Lung (tissue), 12 donors: Measurements from ENCODE around the gene CEP164. TPM values are rescaled to one million over a fixed set of nuclear protein-coding genes. Genes with fewer than 3 reads are reported as not detected.

Experiments
- ATAC-seq: fragments of 200-7000 bp; cut with Tn5 transposase; one replicate; pipeline ENCODE4 v1.9.1; 2020; ENCODE audit warnings: moderate number of reproducible peaks; ENCODE audit not compliant: insufficient read depth, low FRiP score
- DNase-seq, 3 donors: peaks; one replicate each; pipeline ENCODE4 v3.0.0-alpha.2; 2013 to 2017
- H3K27ac ChIP-seq, 2 donors: one replicate each; pipeline ENCODE4 v1.5.1; 2013; ENCODE audit warnings: mild to moderate bottlenecking in 2 of 2, moderate library complexity in 2 of 2, control low read depth in 1 of 2, inconsistent platforms in 1 of 2, low read depth in 1 of 2, low read length in 1 of 2
- H3K27me3 ChIP-seq, 3 donors: one replicate each; pipeline ENCODE4 v1.5.1; 2013; ENCODE audit warnings: low read length in 2 of 3; ENCODE audit not compliant: control insufficient read depth in 3 of 3, insufficient read depth in 3 of 3
- H3K36me3 ChIP-seq, 4 donors: one replicate each; pipeline ENCODE4 v1.5.1; 2013; ENCODE audit warnings: low read length in 4 of 4, mild to moderate bottlenecking in 1 of 4, moderate library complexity in 1 of 4; ENCODE audit not compliant: control insufficient read depth in 4 of 4, insufficient read depth in 4 of 4
- H3K4me1 ChIP-seq, 5 donors: one replicate each; pipeline ENCODE4 v1.5.1; 2013; ENCODE audit warnings: low read length in 5 of 5, mild to moderate bottlenecking in 2 of 5, moderate library complexity in 1 of 5; ENCODE audit not compliant: control insufficient read depth in 5 of 5, insufficient read depth in 5 of 5
- H3K4me3 ChIP-seq: one replicate; pipeline ENCODE4 v1.5.1; 2013; ENCODE audit warnings: mild to moderate bottlenecking, control low read depth, moderate library complexity
- H3K9ac ChIP-seq, 2 donors: one replicate each; pipeline ENCODE4 v1.5.1; 2013; ENCODE audit warnings: low read length in 2 of 2, control low read depth in 1 of 2; ENCODE audit not compliant: insufficient read depth in 1 of 2
- H3K9me3 ChIP-seq, 4 donors: one replicate each; pipeline ENCODE4 v1.5.1; 2013; ENCODE audit warnings: low read length in 3 of 4, mild to moderate bottlenecking in 1 of 4, moderate library complexity in 1 of 4; ENCODE audit not compliant: control insufficient read depth in 4 of 4, insufficient read depth in 3 of 4
- WGBS, 2 donors: extraction: QIAGEN DNeasy Blood & Tissue Kit; methylation state at CpG; one replicate each; pipeline ENCODE4 v1.1.7; 2013; 5-methylcytosine and 5-hydroxymethylcytosine counted together
- polyA plus RNA-seq, 2 donors: library from polyadenylated mRNA; stranded (reverse); fragments of 200-250 nt; gene quantifications; one replicate each; pipeline ENCODE4 v1.2.1, GENCODE V29; 2013
- total RNA-seq, 2 donors: library from RNA; depleted of rRNA in 1 of 2; stranded (reverse); fragments of >200 nt in 1 of 2; gene quantifications; one replicate each; pipeline ENCODE4 v1.2.1, GENCODE V29; 2014 to 2021
- TF ChIP-seq, protein P1 (sequence below): IDR thresholded peaks from 2 replicates; pipeline ENCODE4 v1.5.1; 2012; ENCODE audit warnings: mild to moderate bottlenecking; ENCODE audit errors: control extremely low read depth, extremely low read depth
- donor health status: control.
- donor health status: control.
- donor health status: Bipolar disorder and iron deficiency.
- donor health status: healthy.
- donor health status: DM: yes; HTN: yes; CAD: no.

CEP164 gene
- total and polyA plus RNA-seq, 4 donors = 12.0 to 36.1 (median 26.7) TPM

DNA sequence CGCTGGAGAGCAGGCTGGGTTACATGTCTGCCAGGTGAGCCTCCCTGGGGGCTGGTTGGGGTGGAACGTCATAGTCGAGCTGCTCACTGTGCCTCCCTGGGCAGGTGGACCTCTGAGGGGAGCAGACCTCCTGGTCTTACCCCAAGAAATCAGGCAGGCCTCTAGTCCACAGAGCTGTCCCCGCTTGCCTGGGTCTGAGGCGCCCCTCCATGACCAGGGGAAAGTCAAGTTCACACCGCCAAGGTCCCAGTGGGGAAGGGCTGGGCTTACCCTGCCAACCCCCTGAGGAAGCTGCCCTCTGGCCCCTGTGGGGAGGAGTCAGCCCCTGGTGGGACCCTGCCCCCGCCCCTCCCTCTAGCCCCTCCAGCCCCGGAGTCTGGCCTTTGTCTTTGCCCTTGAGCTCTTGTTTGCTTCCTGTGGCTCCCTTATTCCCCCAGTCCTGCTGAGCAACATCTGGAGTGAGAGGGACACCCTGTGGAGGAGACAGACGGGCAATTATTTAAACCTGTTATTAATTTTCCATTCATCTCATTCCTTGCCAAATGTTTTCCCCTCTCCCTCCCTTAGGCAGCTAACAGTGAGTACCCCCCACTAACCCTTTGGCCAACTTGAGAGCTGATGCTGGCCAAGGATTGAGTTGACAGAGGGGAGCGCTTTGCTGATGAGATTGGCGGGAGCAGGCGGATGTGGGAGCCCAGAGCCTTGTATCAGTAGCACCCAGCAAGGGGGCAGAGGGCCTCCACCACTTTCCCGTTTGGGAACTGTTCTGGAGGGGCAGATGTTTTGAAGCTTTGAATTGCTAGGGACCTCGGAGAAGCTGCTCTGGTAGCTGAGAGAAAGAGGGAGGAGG is 83.4 kb downstream of the CEP164 start:
- TF ChIP-seq, protein P1, sequence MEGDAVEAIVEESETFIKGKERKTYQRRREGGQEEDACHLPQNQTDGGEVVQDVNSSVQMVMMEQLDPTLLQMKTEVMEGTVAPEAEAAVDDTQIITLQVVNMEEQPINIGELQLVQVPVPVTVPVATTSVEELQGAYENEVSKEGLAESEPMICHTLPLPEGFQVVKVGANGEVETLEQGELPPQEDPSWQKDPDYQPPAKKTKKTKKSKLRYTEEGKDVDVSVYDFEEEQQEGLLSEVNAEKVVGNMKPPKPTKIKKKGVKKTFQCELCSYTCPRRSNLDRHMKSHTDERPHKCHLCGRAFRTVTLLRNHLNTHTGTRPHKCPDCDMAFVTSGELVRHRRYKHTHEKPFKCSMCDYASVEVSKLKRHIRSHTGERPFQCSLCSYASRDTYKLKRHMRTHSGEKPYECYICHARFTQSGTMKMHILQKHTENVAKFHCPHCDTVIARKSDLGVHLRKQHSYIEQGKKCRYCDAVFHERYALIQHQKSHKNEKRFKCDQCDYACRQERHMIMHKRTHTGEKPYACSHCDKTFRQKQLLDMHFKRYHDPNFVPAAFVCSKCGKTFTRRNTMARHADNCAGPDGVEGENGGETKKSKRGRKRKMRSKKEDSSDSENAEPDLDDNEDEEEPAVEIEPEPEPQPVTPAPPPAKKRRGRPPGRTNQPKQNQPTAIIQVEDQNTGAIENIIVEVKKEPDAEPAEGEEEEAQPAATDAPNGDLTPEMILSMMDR = no peak
- WGBS, 2 donors = 87 to 95% methylated on average over 14 of the region's 14 CpGs
- Histone ChIP-seq H3K4me1 (no peaks in the 10 kb centered on the region), H3K27ac (no peak overlapping the region), H3K9ac (no peak overlapping the region), H3K36me3 (peaks cover 2 to 36% (median 10%) of the 10 kb centered on the region in 4 donors), H3K27me3 (no peaks in the 10 kb centered on the region), H3K9me3 (peaks cover 0 to 2% (median 0%) of the 10 kb centered on the region in 4 donors), H3K4me3 (no peak overlapping the region)
- no peak for DNase-seq
- ATAC-seq = no peak

DNA sequence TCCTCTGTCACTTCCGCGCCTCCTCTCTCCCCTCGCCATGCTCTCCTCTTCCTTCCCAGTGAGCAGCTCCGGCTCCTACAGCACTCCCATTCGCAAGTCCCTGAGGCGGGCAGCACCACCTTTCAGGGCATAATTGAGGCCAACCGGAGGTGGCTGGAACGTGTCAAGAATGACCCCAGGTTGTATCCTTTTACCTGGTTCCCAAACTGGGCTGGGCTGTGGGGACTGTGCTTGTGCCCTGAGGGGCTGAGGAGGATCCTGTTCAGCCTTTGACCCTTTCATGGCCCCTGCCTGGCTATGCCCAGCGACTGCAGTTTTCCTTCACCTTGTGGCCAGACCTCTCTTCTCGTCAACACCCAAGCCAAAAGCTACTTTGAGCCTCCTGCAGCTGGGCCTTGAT is 84.1 kb downstream of the CEP164 start:
- Histone ChIP-seq H3K9ac (no peak overlapping the region), H3K9me3 (peaks cover 0 to 2% (median 0%) of the 10 kb centered on the region in 4 donors), H3K4me3 (no peak overlapping the region), H3K4me1 (no peaks in the 10 kb centered on the region), H3K36me3 (peaks cover 0 to 36% (median 7%) of the 10 kb centered on the region in 4 donors), H3K27ac (no peak overlapping the region), H3K27me3 (no peaks in the 10 kb centered on the region)
- no peak for DNase-seq
- WGBS, 2 donors = 81 to 93% methylated on average over 9 to 10 of the region's 10 CpGs
- TF ChIP-seq, protein P1 = no peak
- no peak for ATAC-seq

DNA sequence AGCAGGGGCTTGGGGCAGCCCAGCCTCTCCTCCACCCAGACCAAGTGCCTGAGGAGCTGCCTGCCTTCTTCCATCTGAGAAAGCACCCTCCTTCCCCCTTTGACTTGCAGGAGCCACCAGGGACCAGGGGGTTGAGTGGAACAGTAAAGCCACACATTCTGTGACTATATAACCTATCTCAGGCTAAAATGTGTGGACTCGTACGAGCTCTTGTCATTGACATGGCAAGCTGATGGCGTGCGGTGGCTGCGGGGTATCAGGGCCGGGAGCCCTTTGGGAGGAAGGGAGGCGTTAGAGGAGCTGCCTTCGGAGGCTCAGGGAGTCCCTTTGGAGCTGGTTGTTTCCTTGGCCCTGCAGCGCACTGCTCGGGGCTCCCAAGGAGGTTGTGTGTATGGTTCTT is 84.5 kb downstream of the CEP164 start:
- TF ChIP-seq, protein P1 = no peak
- Histone ChIP-seq H3K9ac (no peak overlapping the region), H3K27ac (no peak overlapping the region), H3K4me3 (no peak overlapping the region), H3K27me3 (no peaks in the 10 kb centered on the region), H3K9me3 (peaks cover 0 to 2% (median 0%) of the 10 kb centered on the region in 4 donors), H3K4me1 (no peaks in the 10 kb centered on the region), H3K36me3 (peaks cover 0 to 34% (median 7%) of the 10 kb centered on the region in 4 donors)
- ATAC-seq (no peak), DNase-seq (no peak)
- WGBS, 2 donors = 84 to 86% methylated on average over 10 of the region's 10 CpGs
